CD4-positive, alpha-beta memory T cell (primary cell): ENCODE data around the gene PROSER2. TPM values are rescaled to one million over a fixed set of nuclear protein-coding genes. Genes with fewer than 3 reads are reported as not detected.

Source experiments
- CTCF ChIA-PET: fragments of 350-600 bp; sonication (Branson Sonifier 250); formaldehyde crosslinking; loops from one replicate; lab custom pipeline; 2021; ENCODE audit warnings: inconsistent platforms; ENCODE audit not compliant: partially characterized antibody; lab: Charles Lee
- POLR2A ChIA-PET: fragments of 350-600 bp; sonication (Branson Sonifier 250); formaldehyde crosslinking; loops from one replicate; lab custom pipeline; 2021; ENCODE audit not compliant: partially characterized antibody; lab: Charles Lee
- DNase-seq, 5 donors: peaks; one replicate each; pipeline versions ENCODE4 v3.0.0 to v3.0.0-alpha.2; 2020 to 2022; ENCODE audit warnings: mixed read lengths in 1 of 5
- H3K27ac ChIP-seq: one replicate; pipeline ENCODE4 v1.7.0; 2013; ENCODE audit warnings: low read depth, low read length
- H3K27me3 ChIP-seq: 2 replicates; pipeline ENCODE4 v1.7.0; 2013; ENCODE audit warnings: mild to moderate bottlenecking, low read length, moderate library complexity; ENCODE audit not compliant: insufficient read depth
- H3K36me3 ChIP-seq: 2 replicates; pipeline ENCODE4 v1.7.0; 2013; ENCODE audit warnings: mild to moderate bottlenecking, low read length, moderate library complexity; ENCODE audit not compliant: insufficient read depth
- H3K4me1 ChIP-seq: 2 replicates; pipeline ENCODE4 v1.7.0; 2013; ENCODE audit warnings: mild to moderate bottlenecking, low read length, moderate library complexity; ENCODE audit not compliant: insufficient read depth
- H3K4me3 ChIP-seq, 2 donors: one replicate each; pipeline ENCODE4 v1.7.0; 2013; ENCODE audit warnings: low read length in 2 of 2, mild to moderate bottlenecking in 1 of 2
- H3K9me3 ChIP-seq, 2 donors: one replicate each; pipeline ENCODE4 v1.7.0; 2013; ENCODE audit warnings: low read length in 2 of 2, control low read depth in 1 of 2; ENCODE audit not compliant: control insufficient read depth in 1 of 2
- H3K27ac Mint-ChIP-seq, 7 donors: one replicate each; pipeline ENCODE4 v1.8.0; 2020 to 2021; ENCODE audit warnings: mixed read lengths in 7 of 7, mild to moderate bottlenecking in 6 of 7, inconsistent platforms in 3 of 7, moderate library complexity in 3 of 7
- H3K27me3 Mint-ChIP-seq, 2 donors: one replicate each; pipeline ENCODE4 v1.8.0; 2020 to 2021; ENCODE audit warnings: mixed read lengths in 2 of 2
- H3K36me3 Mint-ChIP-seq, 2 donors: one replicate each; pipeline ENCODE4 v1.8.0; 2020 to 2021; ENCODE audit warnings: mixed read lengths in 2 of 2, inconsistent platforms in 1 of 2, mild to moderate bottlenecking in 1 of 2
- H3K4me1 Mint-ChIP-seq, 4 donors: one replicate each; pipeline ENCODE4 v1.8.0; 2020 to 2021; ENCODE audit warnings: mixed read lengths in 4 of 4, mild to moderate bottlenecking in 1 of 4
- H3K4me3 Mint-ChIP-seq, 8 donors: one replicate each; pipeline ENCODE4 v1.8.0; 2020 to 2021; ENCODE audit warnings: mixed read lengths in 8 of 8, mild to moderate bottlenecking in 7 of 8, moderate library complexity in 6 of 8, inconsistent platforms in 3 of 8
- H3K9me3 Mint-ChIP-seq, 8 donors: one replicate each; pipeline ENCODE4 v1.8.0; 2020 to 2021; ENCODE audit warnings: mixed read lengths in 8 of 8, mild to moderate bottlenecking in 5 of 8, inconsistent platforms in 3 of 8, moderate library complexity in 1 of 8
- intact Hi-C: fragments of 100-400 bp; cut with micrococcal nuclease; formaldehyde crosslinking; loops from one replicate; pipeline ENCODE4 v1.15.1; 2023
- polyA plus RNA-seq, 2 donors: library from polyadenylated mRNA; unstranded; fragments of 300-500 nt; fragmentation: Illumina TruSeq; gene quantifications; one replicate each; pipeline ENCODE4 v1.2.3, GENCODE V29; 2021
- total RNA-seq, 2 experiments: library from RNA; stranded (reverse); gene quantifications; one replicate each; pipeline ENCODE4 v1.2.3, GENCODE V29; 2021

The PROSER2 gene
- total and polyA plus RNA-seq, 4 experiments from 2014 or later = 0.18 to 1.3 (median 0.78) TPM

DNA sequence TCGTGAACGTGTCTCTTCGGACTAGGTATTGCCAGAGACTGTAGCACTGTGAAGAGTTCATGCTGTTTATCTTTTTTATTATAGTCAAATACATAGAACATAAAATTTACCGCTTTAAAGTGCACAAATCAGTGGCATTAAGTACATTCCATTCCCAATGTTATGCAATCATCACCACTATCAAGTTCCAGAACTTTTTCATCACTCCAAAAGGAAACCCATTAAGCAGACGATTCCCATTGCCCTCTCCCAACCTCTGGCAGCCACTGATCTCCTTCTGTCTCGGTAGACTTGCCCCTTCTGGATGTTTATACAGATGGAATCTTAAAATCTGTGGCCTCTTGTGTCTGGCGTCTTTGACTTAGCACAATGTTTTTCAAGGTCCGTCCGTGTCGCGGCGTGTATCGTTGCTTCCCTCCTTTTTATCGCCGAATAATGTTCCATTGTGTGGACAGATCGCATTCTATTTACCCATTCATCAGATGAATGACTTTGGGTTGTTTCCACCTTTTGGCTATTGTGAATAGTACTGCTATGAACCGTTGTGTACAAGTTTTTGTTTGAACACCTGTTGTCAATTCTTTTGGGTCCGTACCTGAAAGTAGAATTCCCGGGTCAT is 2.7 kb downstream of the PROSER2 start:
- Mint-ChIP-seq H3K4me3 (peak overlapping the region in 1 of 8 donors; percentile 22), H3K27ac (no peak overlapping the region), H3K27me3 (peaks cover 43 to 48% of the 10 kb centered on the region in 2 donors), H3K36me3 (no peaks in the 10 kb centered on the region), H3K9me3 (peaks cover 0 to 1% (median 0%) of the 10 kb centered on the region in 8 donors), H3K4me1 (peaks cover 3 to 13% (median 8%) of the 10 kb centered on the region in 4 donors)
- DNase-seq = no peak
- ChIA-PET POLR2A (no interaction called here), CTCF (no interaction called here)
- H3K4me3 ChIP-seq = no peak overlapping the region
- no peaks in the 10 kb centered on the region for H3K9me3 ChIP-seq
- H3K27me3 ChIP-seq = peaks cover 4% of the 10 kb centered on the region
- no peak overlapping the region for H3K27ac ChIP-seq
- H3K4me1 ChIP-seq = peaks cover 5% of the 10 kb centered on the region
- H3K36me3 ChIP-seq = no peaks in the 10 kb centered on the region
- intact Hi-C loops = no loop called here

DNA sequence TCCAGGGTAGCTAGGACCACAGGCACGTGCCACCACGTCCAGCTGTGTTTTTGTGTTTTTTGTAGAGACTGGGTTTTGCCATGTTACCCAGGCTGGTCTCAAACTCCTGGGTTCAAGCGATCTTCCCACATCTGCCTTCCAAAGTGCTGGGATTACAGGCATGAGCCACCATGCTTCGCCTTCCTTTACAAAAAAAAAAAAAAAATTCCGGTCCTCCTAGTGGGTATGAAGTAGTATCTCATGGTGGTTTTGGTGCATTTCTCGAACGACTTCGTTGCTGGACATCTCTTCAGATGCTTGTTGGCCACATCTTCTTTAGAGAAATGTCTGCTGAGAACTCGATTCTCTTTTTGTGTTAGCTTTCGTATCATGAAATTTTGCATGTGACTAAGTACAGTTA is 3.9 kb downstream of the PROSER2 start:
- CTCF ChIA-PET = interaction anchor here (1.0 kb wide), 1 partner anchor 10 kb away, joined by 3 read pairs; no protein-coding TSS in a partner anchor
- POLR2A ChIA-PET = no interaction called here
- intact Hi-C loops = no loop called here
- peaks cover 4% of the 10 kb centered on the region for H3K27me3 ChIP-seq
- no peak overlapping the region for H3K4me3 Mint-ChIP-seq
- no peak overlapping the region for H3K27ac Mint-ChIP-seq
- no peaks in the 10 kb centered on the region for H3K36me3 ChIP-seq
- H3K4me1 ChIP-seq = peaks cover 5% of the 10 kb centered on the region
- H3K9me3 Mint-ChIP-seq = peaks cover 0 to 1% (median 0%) of the 10 kb centered on the region in 8 donors
- H3K36me3 Mint-ChIP-seq = no peaks in the 10 kb centered on the region
- no peak overlapping the region for H3K27ac ChIP-seq
- H3K4me3 ChIP-seq = no peak overlapping the region
- peaks cover 38 to 45% of the 10 kb centered on the region in 2 donors for H3K27me3 Mint-ChIP-seq
- H3K9me3 ChIP-seq = no peaks in the 10 kb centered on the region
- peaks cover 3 to 13% (median 8%) of the 10 kb centered on the region in 4 donors for H3K4me1 Mint-ChIP-seq
- no peak for DNase-seq

DNA sequence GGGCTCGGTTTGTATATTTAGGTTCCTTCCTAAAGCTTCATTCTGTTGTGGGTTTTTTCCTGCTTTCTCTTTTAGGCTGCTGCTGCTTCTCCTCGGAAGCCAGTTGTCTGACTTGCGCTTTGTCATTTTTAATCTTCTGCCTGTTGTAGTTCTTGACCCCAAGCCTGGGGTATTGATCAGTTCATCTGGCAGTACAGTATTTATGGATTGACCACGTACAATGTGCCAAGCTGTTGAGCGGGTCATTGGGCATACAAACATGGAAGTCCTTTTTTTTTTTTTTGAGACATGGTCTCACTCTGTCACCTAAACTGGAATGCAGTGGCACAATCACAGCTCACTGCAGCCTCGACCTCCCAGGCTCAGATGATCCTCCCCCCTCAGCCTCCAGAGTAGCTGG is 4.3 kb downstream of the PROSER2 start:
- CTCF ChIA-PET = interaction anchor here (0.6 to 1.0 kb wide), 2 partner anchors 10 to 192 kb away, joined by 3 read pairs; no protein-coding TSS in a partner anchor
- Mint-ChIP-seq H3K27me3 (peaks cover 36 to 43% of the 10 kb centered on the region in 2 donors), H3K9me3 (peaks cover 0 to 1% (median 0%) of the 10 kb centered on the region in 8 donors), H3K4me3 (no peak overlapping the region), H3K36me3 (no peaks in the 10 kb centered on the region), H3K4me1 (peaks cover 3 to 13% (median 8%) of the 10 kb centered on the region in 4 donors), H3K27ac (no peak overlapping the region)
- H3K36me3 ChIP-seq = no peaks in the 10 kb centered on the region
- peaks cover 5% of the 10 kb centered on the region for H3K4me1 ChIP-seq
- intact Hi-C loops = no loop called here
- H3K27ac ChIP-seq = no peak overlapping the region
- H3K4me3 ChIP-seq = no peak overlapping the region
- no peak for DNase-seq
- no peaks in the 10 kb centered on the region for H3K9me3 ChIP-seq
- peaks cover 4% of the 10 kb centered on the region for H3K27me3 ChIP-seq
- POLR2A ChIA-PET = no interaction called here

DNA sequence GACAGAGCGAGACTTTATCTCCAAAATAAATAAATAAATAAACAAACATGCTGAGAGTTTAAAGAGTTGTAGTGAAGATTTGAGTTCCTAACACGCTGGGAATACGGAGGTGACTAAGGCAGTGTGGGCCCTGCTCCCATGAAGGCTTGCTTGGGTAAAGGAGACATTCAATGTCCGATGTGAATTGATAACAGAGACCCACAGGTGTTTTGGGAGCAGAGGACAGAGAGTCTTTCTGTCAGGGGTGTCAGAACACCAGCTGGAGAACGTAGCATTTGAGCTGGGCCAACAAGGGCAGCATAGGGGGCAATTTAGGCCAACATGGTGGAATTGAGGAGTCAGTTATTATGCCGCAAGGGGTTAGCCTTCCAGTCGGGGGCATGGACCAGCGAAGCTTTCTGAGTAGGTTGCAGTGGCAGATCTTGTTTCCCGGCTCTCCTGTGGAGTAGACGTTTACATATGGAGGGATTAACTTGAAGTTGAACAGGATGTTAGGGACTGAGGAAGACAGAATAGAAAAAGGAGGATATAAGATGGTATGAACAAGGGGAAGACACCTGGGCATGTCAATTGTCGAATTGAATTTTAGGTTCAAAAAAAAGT is 5.6 kb downstream of the PROSER2 start:
- Histone ChIP-seq H3K36me3 (no peaks in the 10 kb centered on the region), H3K4me1 (peaks cover 2% of the 10 kb centered on the region), H3K27ac (no peak overlapping the region), H3K9me3 (no peaks in the 10 kb centered on the region), H3K4me3 (no peak overlapping the region), H3K27me3 (peaks cover 4% of the 10 kb centered on the region)
- H3K4me1 Mint-ChIP-seq = peaks cover 3 to 12% (median 8%) of the 10 kb centered on the region in 4 donors
- H3K27ac Mint-ChIP-seq = no peak overlapping the region
- intact Hi-C loops = no loop called here
- CTCF ChIA-PET = no interaction called here
- H3K27me3 Mint-ChIP-seq = peaks cover 36 to 48% of the 10 kb centered on the region in 2 donors
- H3K36me3 Mint-ChIP-seq = no peaks in the 10 kb centered on the region
- DNase-seq = no peak
- POLR2A ChIA-PET = no interaction called here
- H3K9me3 Mint-ChIP-seq = peaks cover 0 to 1% (median 0%) of the 10 kb centered on the region in 8 donors
- H3K4me3 Mint-ChIP-seq = no peak overlapping the region

DNA sequence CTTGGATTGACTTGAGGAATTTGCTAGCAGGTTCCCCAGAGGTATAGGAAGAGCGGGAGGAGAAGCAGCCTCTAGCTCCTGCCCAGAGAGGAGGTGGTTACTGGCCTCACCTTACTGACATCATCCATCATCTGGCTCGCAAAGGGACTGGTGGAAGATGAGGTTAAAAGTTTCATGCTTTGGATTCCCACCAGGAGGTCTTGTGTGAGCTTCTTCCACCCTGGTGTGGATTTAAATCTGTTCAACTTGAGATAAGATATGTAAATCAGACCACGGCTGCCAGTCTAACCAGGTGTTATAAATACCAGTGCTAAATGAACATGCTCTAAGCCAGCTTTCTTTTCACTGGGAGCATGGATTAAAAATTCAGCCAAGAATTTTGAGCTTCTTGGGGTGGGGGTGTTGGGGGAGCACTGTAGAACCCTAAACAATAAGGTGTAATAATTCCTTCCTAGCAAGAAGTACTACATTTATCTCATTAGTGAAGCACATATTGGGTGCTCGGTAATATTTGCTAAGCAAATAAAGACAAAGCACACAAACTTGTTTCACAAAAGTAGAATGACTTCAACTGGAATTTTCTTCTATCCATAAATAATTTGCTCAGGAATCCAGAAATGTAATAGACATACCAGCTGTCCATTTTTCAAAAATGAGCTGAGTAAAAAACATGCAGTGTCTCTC is 7.8 kb downstream of the PROSER2 start:
- POLR2A ChIA-PET = no interaction called here
- H3K9me3 ChIP-seq = no peaks in the 10 kb centered on the region
- intact Hi-C loops = no loop called here
- no peak overlapping the region for H3K27ac ChIP-seq
- H3K4me1 Mint-ChIP-seq = peaks cover 0 to 6% (median under 1%) of the 10 kb centered on the region in 4 donors
- H3K27me3 Mint-ChIP-seq = peaks cover 22 to 32% of the 10 kb centered on the region in 2 donors
- no peak for DNase-seq
- no peaks in the 10 kb centered on the region for H3K36me3 ChIP-seq
- no peak overlapping the region for H3K4me3 ChIP-seq
- H3K4me3 Mint-ChIP-seq = no peak overlapping the region
- no peaks in the 10 kb centered on the region for H3K4me1 ChIP-seq
- CTCF ChIA-PET = interaction anchor here (4.2 kb wide), 1 partner anchor 12 kb away, joined by 19 read pairs; no protein-coding TSS in a partner anchor
- H3K36me3 Mint-ChIP-seq = no peaks in the 10 kb centered on the region
- peaks cover 0 to 1% (median 0%) of the 10 kb centered on the region in 8 donors for H3K9me3 Mint-ChIP-seq
- H3K27ac Mint-ChIP-seq = no peak overlapping the region
- H3K27me3 ChIP-seq = peaks cover 4% of the 10 kb centered on the region

DNA sequence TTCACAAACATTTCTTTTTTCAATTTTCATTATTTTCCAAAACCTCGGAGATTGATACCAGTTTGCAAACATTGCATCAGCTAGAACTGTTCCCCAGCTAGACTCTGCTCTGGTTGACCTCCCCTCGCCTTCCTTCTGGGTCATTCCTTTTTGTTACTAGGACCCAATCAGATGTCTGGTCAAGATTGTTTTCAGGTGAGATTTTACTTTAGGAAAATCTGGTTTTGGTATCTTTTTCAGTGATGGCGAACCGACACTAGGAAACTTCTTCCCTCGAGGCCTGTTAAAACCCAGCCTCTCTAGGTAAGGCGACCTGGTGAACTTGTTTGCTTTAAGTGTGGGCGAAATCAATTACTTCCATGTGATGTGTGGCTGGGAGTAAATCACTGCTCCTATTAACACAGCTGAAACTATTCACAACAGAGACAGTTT is 8.4 kb downstream of the PROSER2 start:
- POLR2A ChIA-PET = no interaction called here
- CTCF ChIA-PET = interaction anchor here (4.2 kb wide), 1 partner anchor 12 kb away, joined by 19 read pairs; no protein-coding TSS in a partner anchor
- intact Hi-C loops = no loop called here
- no peaks in the 10 kb centered on the region for H3K36me3 Mint-ChIP-seq
- no peak overlapping the region for H3K27ac ChIP-seq
- no peak overlapping the region for H3K4me3 Mint-ChIP-seq
- H3K27ac Mint-ChIP-seq = no peak overlapping the region
- H3K4me1 ChIP-seq = no peaks in the 10 kb centered on the region
- peaks cover 4% of the 10 kb centered on the region for H3K27me3 ChIP-seq
- no peak for DNase-seq
- peaks cover 0 to 1% (median 0%) of the 10 kb centered on the region in 8 donors for H3K9me3 Mint-ChIP-seq
- no peak overlapping the region for H3K4me3 ChIP-seq
- H3K36me3 ChIP-seq = no peaks in the 10 kb centered on the region
- H3K4me1 Mint-ChIP-seq = peaks cover 0 to 4% (median under 1%) of the 10 kb centered on the region in 4 donors
- peaks cover 19 to 29% of the 10 kb centered on the region in 2 donors for H3K27me3 Mint-ChIP-seq
- no peaks in the 10 kb centered on the region for H3K9me3 ChIP-seq

DNA sequence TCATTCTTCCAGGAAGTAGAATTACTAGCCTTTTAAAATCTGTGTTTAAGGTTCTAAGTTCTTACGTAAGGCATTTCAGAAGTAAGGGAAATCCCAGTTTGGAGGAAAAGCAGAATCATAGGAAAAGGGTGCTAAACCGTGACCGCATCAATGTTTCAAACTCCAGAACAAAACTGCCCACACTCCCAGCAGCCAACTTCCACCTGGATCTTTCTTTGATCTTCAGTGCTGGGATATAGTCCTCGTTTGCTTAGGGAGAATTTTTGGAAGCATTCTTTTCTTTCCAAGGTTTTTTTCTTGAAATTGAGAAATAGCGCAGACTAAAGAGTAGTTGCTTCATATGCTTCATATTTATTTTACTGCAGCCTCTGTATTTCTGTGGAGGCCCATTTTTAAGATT is 8.9 kb downstream of the PROSER2 start:
- no peak for DNase-seq
- Mint-ChIP-seq H3K27me3 (peaks cover 22 to 31% of the 10 kb centered on the region in 2 donors), H3K4me3 (no peak overlapping the region), H3K27ac (no peak overlapping the region), H3K36me3 (no peaks in the 10 kb centered on the region), H3K4me1 (peaks cover 0 to 4% (median under 1%) of the 10 kb centered on the region in 4 donors), H3K9me3 (peaks cover 0 to 1% (median 0%) of the 10 kb centered on the region in 8 donors)
- ChIA-PET POLR2A (no interaction called here), CTCF (interaction anchor here (4.2 kb wide), 1 partner anchor 13 kb away, joined by 19 read pairs; no protein-coding TSS in a partner anchor)
- Histone ChIP-seq H3K4me1 (no peaks in the 10 kb centered on the region), H3K27ac (no peak overlapping the region), H3K36me3 (no peaks in the 10 kb centered on the region), H3K9me3 (no peaks in the 10 kb centered on the region), H3K4me3 (no peak overlapping the region), H3K27me3 (peaks cover 4% of the 10 kb centered on the region)
- intact Hi-C loops = no loop called here
